K562 (cell line): ENCODE data around the gene LAPTM5. TPM values are rescaled to one million over a fixed set of nuclear protein-coding genes. Genes with fewer than 3 reads are reported as not detected.

ENCODE experiments used
- FOXK2 ChIP-seq, 2 experiments: fragments of 450-650 bp; IDR thresholded peaks in 1 of 2; conservative IDR thresholded peaks in 1 of 2; 2 replicates each; pipeline ENCODE4 v1.6.1; 2016; ENCODE audit warnings: low read depth in 2 of 2, mild to moderate bottlenecking in 1 of 2
- GABPB2 ChIP-seq: fragments of 250-450 bp; sonication (Bioruptor Pico); conservative IDR thresholded peaks from 2 replicates; pipeline ENCODE4 v1.5.1; 2021; ENCODE audit warnings: mild to moderate bottlenecking
- GTF3C2 ChIP-seq: IDR thresholded peaks from 3 replicates; pipeline ENCODE4 v1.6.1; 2011; ENCODE audit warnings: borderline replicate concordance, mild to moderate bottlenecking, moderate library complexity; ENCODE audit not compliant: insufficient read length; ENCODE audit errors: extremely low read depth
- HDAC1 ChIP-seq, 2 experiments: fragments of 450-650 bp; IDR thresholded peaks; 2 replicates each; pipeline ENCODE4 v1.6.1; 2016 to 2017; ENCODE audit warnings: inconsistent platforms in 1 of 2, mild to moderate bottlenecking in 1 of 2, moderate library complexity in 1 of 2
- HDAC8 ChIP-seq: fragments of 450-650 bp; IDR thresholded peaks from 2 replicates; pipeline ENCODE4 v1.6.1; 2016; ENCODE audit warnings: mild to moderate bottlenecking, missing genetic modification characterization, moderate library complexity, missing compliant biosample characterization
- ID3 ChIP-seq, 2 experiments: fragments of 250-450 bp in 1 of 2; fragments of 450-650 bp in 1 of 2; sonication (Bioruptor Pico) in 1 of 2; IDR thresholded peaks; 2 replicates each; pipeline versions ENCODE4 v1.6.1 to v1.8.0; 2016 to 2021; ENCODE audit warnings: mild to moderate bottlenecking in 2 of 2, moderate library complexity in 2 of 2, missing compliant biosample characterization in 1 of 2, missing genetic modification characterization in 1 of 2
- JUN ChIP-seq, 2 experiments: sonication (generic) in 1 of 2; formaldehyde crosslinking in 1 of 2; IDR thresholded peaks; 2 replicates each; pipeline versions ENCODE4 v1.6.1 to v1.8.0; 2012 to 2022; ENCODE audit warnings: borderline replicate concordance in 2 of 2, mild to moderate bottlenecking in 2 of 2, improper control_type of control experiment in 1 of 2, low read depth in 1 of 2, low read length in 1 of 2, missing genetic modification reagents in 1 of 2
- MEIS2 ChIP-seq: fragments of 450-650 bp; IDR thresholded peaks from 2 replicates; pipeline ENCODE4 v1.6.1; 2014; ENCODE audit warnings: mild to moderate bottlenecking; ENCODE audit not compliant: partially characterized antibody
- MYC ChIP-seq, 2 experiments: fragments of 250-450 bp in 1 of 2; sonication (Bioruptor Pico) in 1 of 2; IDR thresholded peaks; 2 replicates each; pipeline versions ENCODE4 v1.5.1 to v1.6.1; 2012 to 2021; ENCODE audit warnings: low read depth in 2 of 2, borderline replicate concordance in 1 of 2, improper control_type of control experiment in 1 of 2, low read length in 1 of 2, mild to moderate bottlenecking in 1 of 2, moderate library complexity in 1 of 2
- MYNN ChIP-seq, 2 experiments: sonication (generic); formaldehyde crosslinking in 1 of 2; IDR thresholded peaks; 2 replicates each; pipeline versions ENCODE4 v1.5.0 to v1.6.1; 2016 to 2020; ENCODE audit warnings: antibody characterized with exemption in 1 of 2, missing genetic modification reagents in 1 of 2
- NR4A1 ChIP-seq, 2 experiments: fragments of 250-450 bp in 1 of 2; fragments of 450-650 bp in 1 of 2; sonication (Bioruptor Pico) in 1 of 2; IDR thresholded peaks; 2 replicates each; pipeline versions ENCODE4 v1.4.0 to v1.6.1; 2016 to 2020; ENCODE audit warnings: mild to moderate bottlenecking in 2 of 2, missing compliant biosample characterization in 1 of 2, missing genetic modification characterization in 1 of 2, moderate library complexity in 1 of 2
- SAFB2 ChIP-seq: fragments of 200-400 bp; formaldehyde crosslinking; IDR thresholded peaks from 2 replicates; pipeline ENCODE4 v1.6.1; 2018; ENCODE audit warnings: borderline replicate concordance, low read length, low read depth, moderate library complexity; ENCODE audit not compliant: severe bottlenecking
- TAF15 ChIP-seq: fragments of 200-400 bp; formaldehyde crosslinking; IDR thresholded peaks from 2 replicates; pipeline ENCODE4 v1.6.1; 2017; ENCODE audit warnings: mild to moderate bottlenecking, low read depth, low read length, moderate library complexity
- TFAM ChIP-seq: fragments of 250-450 bp; sonication (Bioruptor Pico); conservative IDR thresholded peaks from 2 replicates; pipeline ENCODE4 v1.5.0; 2021; ENCODE audit warnings: mild to moderate bottlenecking, moderate library complexity
- TSC22D4 ChIP-seq: fragments of 450-650 bp; IDR thresholded peaks from 2 replicates; pipeline ENCODE4 v1.6.1; 2016; ENCODE audit warnings: missing genetic modification characterization, missing biosample characterization, control low read depth
- ZBTB12 ChIP-seq: fragments of 250-450 bp; sonication (Bioruptor Pico); IDR thresholded peaks from 2 replicates; pipeline ENCODE4 v1.4.0; 2020
- ZNF197 ChIP-seq: fragments of 200-800 bp; sonication (Bioruptor generic); IDR thresholded peaks from 2 replicates; pipeline ENCODE4 v1.6.1; 2016; ENCODE audit warnings: low read depth, missing genetic modification characterization, missing compliant biosample characterization
- ZNF347 ChIP-seq: fragments of 450-650 bp; formaldehyde crosslinking; IDR thresholded peaks from 2 replicates; pipeline ENCODE4 v1.4.0; 2020; ENCODE audit warnings: low read depth, mild to moderate bottlenecking, moderate library complexity
- ZNF668 ChIP-seq: fragments of 250-450 bp; sonication (Bioruptor Pico); IDR thresholded peaks from 2 replicates; pipeline ENCODE4 v1.8.0; 2022; ENCODE audit warnings: mild to moderate bottlenecking, inconsistent platforms
- polyA plus RNA-seq, 8 experiments: library from polyadenylated mRNA; depleted of rRNA in 4 of 8; stranded (reverse) in 5 of 8; unstranded in 3 of 8; fragments of >200 nt; fragmentation: Nextera tagmentation in 2 of 8; fragmentation: Illumina TruSeq in 1 of 8; extraction: Ambion mirVana in 2 of 8; extraction: Trizol in 1 of 8; gene quantifications; 2 replicates each; pipeline versions ENCODE4 v1.2.1 to v1.2.3, GENCODE V29; 2011 to 2014; ENCODE audit warnings: inconsistent platforms in 1 of 8, missing spikeins in 1 of 8
- total RNA-seq, 7 experiments: library from RNA; depleted of rRNA in 6 of 7; stranded (reverse); fragments of >200 nt in 6 of 7; fragmentation: Illumina TruSeq in 2 of 7; extraction: Trizol in 2 of 7; gene quantifications; 2 replicates each; pipeline versions ENCODE4 v1.2.1 to v1.2.3, GENCODE V29; 2011 to 2021; ENCODE audit warnings: low replicate concordance in 1 of 7

The LAPTM5 gene
- total and polyA plus RNA-seq, 9 of the 15 experiments (the other 6 are each of a cell fraction or from before 2014, with no cell fraction given), result 2.4 to 47.3 (median 20.3) TPM

GRCh38 chr1:30768830-30769718, 11.5 kb upstream of the LAPTM5 start (continued):
- no peak for TF ChIP-seq GTF3C2
- peak; percentile 97 for TF ChIP-seq JUN (IDR thresholded peaks at IDR 0.05; ENCODE audit: borderline replicate concordance, low read depth, low read length)
- TF ChIP-seq JUN (CRISPR knock-in tag; IDR thresholded peaks at IDR 0.05; ENCODE audit: borderline replicate concordance), result peak; percentile 88; the same call in 1 of the 2 replicates
- TF ChIP-seq ZNF197 (CRISPR knock-in tag), result peak; percentile 99
- TF ChIP-seq ID3 (CRISPR knock-in tag; IDR thresholded peaks at IDR 0.05), result no peak; the same call in 1 of the 2 replicates
- TF ChIP-seq ID3 (tag; IDR thresholded peaks at IDR 0.05), result peak; percentile 96
- peak; percentile 87 to 88 for TF ChIP-seq FOXK2 (conservative IDR thresholded peaks at IDR 0.05 in 1 of 2, IDR thresholded peaks at IDR 0.05 in 1 of 2; ENCODE audit: low read depth in 2 of 2)
- peak; percentile 83; the same call in 1 of the 2 replicates for TF ChIP-seq MYC (IDR thresholded peaks at IDR 0.05; ENCODE audit: low read depth, low read length)
- peak; percentile 67; the same call in 1 of the 2 replicates for TF ChIP-seq MYC (CRISPR knock-in tag; IDR thresholded peaks at IDR 0.05; ENCODE audit: borderline replicate concordance, low read depth)
- peak; percentile 77 for TF ChIP-seq ZBTB12 (CRISPR knock-in tag)
- TF ChIP-seq ZNF347 (CRISPR knock-in tag), result no peak; the same call in 1 of the 2 replicates
- peak; percentile 77 for TF ChIP-seq MEIS2
- TF ChIP-seq TAF15, result no peak
- TF ChIP-seq GABPB2 (CRISPR knock-in tag), result no peak
- TF ChIP-seq TSC22D4, result no peak
- TF ChIP-seq SAFB2, result no peak
- TF ChIP-seq NR4A1 (CRISPR knock-in tag; IDR thresholded peaks at IDR 0.05), result peak; percentile 70; the same call in 1 of the 2 replicates
- peak; percentile 97 for TF ChIP-seq NR4A1 (tag; IDR thresholded peaks at IDR 0.05)
- peak; percentile 98 for TF ChIP-seq MYNN (IDR thresholded peaks at IDR 0.05)
- no peak for TF ChIP-seq MYNN (CRISPR knock-in tag; IDR thresholded peaks at IDR 0.05)
- TF ChIP-seq HDAC8 (tag), result peak; percentile 92
- TF ChIP-seq ZNF668 (CRISPR knock-in tag), result peak; percentile 89
- no peak for TF ChIP-seq TFAM (CRISPR knock-in tag)
- peak; percentile 68 to 99; a peak in 3 of 4 replicates for TF ChIP-seq HDAC1 (IDR thresholded peaks at IDR 0.05)
